Measurements from ENCODE around the gene NCF2.

DNA sequence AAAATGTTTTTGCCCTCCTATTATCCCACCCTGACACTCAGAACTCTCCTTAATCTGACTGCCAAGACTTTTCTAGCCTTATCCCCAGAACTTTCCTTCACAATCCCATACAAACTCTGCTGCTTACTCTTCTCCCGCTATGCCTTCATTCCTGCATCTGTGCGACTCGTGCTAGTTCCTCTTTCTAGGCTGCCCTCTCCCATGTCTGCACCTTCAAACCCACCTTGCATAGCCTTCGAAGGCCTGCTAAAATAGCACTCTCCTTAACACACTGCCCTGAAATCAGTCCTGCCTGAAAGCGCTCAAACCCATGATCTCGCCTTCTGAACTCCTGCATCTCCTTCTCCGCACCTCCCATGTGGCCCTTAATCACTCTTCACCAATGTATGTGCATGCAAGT lies 2.5 kb upstream of the NCF2 start:
- TF ChIP-seq CTCF (IDR thresholded peaks at IDR 0.05; ENCODE audit: insufficient read depth, low read length, poor library complexity, severe bottlenecking) (no peak), EZH2phosphoT487 (conservative IDR thresholded peaks at IDR 0.05; ENCODE audit: low read length) (no peak)

All from SU-DHL-6 (cell line).